Measurements from ENCODE around the gene TMEM255A.
A peak's percentile ranks its signal among the peaks of the same experiment; 100 is the strongest.
"Not testable (repeated sequence)": the region's sequence is repeated elsewhere in the genome, so short reads cannot be mapped to it uniquely, and the experiment has no call there.

TMEM255A gene

DNA sequence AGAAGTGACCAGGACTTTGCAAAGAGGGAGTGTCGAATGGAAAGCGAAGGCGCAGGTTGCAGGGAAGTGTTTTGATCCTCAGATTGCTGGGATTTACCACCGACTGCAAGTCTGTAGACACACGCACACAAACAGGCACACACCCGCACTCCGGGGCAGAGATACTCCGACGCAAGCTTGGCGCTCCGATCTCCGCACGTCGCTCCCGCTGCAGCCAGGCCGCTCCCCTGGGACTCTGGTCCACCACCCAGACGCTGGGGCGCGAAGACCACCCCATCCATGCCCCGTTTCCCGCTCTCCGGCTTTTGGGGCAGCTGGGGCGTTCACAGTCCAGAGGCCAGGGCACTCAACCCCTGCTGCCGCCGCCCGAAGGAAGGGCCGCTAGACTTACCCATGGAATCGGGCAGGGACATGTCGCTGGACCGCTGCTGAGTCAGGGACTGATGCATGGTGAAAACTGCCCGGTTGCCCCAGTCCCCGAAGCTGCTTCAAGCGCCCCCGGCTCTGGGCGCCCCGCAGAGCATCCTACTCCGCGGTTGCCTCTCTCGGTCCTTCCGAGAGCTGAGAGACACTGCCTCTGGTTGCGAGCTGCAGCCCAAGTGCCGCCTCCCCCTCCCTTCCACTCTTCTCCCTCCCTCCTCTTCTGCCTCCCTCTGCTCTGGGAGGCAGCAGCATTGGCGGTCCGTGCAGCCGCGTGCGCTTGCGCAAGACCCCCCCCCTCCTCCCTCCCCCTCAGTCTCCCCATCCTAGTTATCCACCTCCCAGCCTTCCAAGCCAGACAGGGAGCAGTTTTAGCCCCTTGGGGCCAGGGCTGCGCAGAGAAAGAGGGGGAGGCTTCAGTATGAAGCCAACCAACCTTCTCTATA is at the start of gene TMEM255A:
TSS of gene TMEM255A (minus strand) at position 601 of the 866 bp plus-strand sequence. CDS start at position 449, 152 bp downstream.
- no peak within 1 kb of the TSS for H3K4me3 ChIP-seq (ENCODE audit: low read depth, low read length)
- TF ChIP-seq, protein P1, sequence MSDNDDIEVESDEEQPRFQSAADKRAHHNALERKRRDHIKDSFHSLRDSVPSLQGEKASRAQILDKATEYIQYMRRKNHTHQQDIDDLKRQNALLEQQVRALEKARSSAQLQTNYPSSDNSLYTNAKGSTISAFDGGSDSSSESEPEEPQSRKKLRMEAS (IDR thresholded peaks at IDR 0.05; ENCODE audit: low read depth, low read length) = no peak
- TF ChIP-seq, protein P2, sequence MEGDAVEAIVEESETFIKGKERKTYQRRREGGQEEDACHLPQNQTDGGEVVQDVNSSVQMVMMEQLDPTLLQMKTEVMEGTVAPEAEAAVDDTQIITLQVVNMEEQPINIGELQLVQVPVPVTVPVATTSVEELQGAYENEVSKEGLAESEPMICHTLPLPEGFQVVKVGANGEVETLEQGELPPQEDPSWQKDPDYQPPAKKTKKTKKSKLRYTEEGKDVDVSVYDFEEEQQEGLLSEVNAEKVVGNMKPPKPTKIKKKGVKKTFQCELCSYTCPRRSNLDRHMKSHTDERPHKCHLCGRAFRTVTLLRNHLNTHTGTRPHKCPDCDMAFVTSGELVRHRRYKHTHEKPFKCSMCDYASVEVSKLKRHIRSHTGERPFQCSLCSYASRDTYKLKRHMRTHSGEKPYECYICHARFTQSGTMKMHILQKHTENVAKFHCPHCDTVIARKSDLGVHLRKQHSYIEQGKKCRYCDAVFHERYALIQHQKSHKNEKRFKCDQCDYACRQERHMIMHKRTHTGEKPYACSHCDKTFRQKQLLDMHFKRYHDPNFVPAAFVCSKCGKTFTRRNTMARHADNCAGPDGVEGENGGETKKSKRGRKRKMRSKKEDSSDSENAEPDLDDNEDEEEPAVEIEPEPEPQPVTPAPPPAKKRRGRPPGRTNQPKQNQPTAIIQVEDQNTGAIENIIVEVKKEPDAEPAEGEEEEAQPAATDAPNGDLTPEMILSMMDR (IDR thresholded peaks at IDR 0.05; ENCODE audit: low read depth, low read length) = no peak
- no peak for TF ChIP-seq MYC (IDR thresholded peaks at IDR 0.05; ENCODE audit: low read depth, low read length)
- TF ChIP-seq POLR2A (IDR thresholded peaks at IDR 0.05; ENCODE audit: extremely low read depth, insufficient read length) = no peak
- peak; percentile 54 for DNase-seq (ENCODE audit: low read depth)

DNA sequence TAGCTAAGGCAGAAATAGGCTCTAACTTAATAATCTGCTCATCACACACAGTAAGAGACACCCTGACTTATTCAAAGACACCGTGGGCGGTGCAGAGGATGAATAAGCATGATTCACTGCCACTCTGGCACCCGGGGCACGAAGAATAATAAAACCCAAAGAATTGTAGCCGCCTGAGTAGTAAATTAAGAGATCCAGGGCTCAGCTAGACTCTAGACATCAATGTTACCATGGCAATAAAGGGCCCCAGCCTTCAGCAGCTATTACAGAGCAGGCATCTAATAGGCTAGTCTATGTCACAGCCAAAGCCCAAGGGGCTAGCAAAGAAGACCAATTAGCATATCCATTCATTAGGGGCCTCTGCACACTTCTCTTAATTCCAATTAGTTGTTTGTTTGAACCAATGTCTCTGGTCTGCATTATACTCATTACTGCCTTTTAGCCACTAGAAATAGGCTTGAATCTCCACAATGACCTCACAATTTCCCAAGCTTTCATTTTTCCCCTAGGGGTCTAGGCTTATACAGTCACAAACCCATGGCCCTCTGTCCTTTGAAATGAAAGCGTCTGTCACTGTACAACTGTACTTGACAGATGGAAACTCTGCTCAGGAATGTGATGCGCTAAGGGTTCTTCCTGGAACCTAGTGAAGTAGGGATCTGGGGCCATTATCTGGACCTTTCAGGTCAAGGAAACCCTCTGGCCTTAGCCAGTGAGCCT is 47.6 kb upstream of the TMEM255A start:
- no peak for DNase-seq (ENCODE audit: low read depth)
- H3K4me3 ChIP-seq (ENCODE audit: low read depth, low read length) = no peak overlapping the region
- no peak for TF ChIP-seq POLR2A (IDR thresholded peaks at IDR 0.05; ENCODE audit: extremely low read depth, insufficient read length)
- no peak for TF ChIP-seq MYC (IDR thresholded peaks at IDR 0.05; ENCODE audit: low read depth, low read length)
- TF ChIP-seq, protein P2 (IDR thresholded peaks at IDR 0.05; ENCODE audit: low read depth, low read length) = no peak
- TF ChIP-seq, protein P1 (IDR thresholded peaks at IDR 0.05; ENCODE audit: low read depth, low read length) = no peak

DNA sequence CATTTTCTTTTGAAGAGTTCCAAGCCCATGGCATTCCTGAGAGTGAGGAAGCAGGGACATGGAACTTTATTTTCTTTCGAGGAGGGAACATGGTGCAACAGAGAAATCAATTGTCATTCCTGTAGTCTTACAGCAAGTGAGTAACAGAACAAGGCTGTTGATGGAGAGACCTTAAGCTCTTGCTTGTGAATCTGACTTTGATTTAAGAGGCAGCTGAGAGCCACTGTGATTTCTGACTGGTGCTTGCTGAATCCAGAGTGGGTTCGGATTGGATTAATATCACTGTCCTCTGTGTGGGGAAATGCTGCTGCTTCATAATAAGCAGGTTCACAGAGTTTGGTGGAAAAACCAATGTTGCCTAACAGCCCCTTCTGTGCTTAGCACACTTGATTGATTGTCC is 45.9 kb upstream of the TMEM255A start:
- no peak for DNase-seq (ENCODE audit: low read depth)
- TF ChIP-seq MYC (IDR thresholded peaks at IDR 0.05; ENCODE audit: low read depth, low read length) = no peak
- TF ChIP-seq, protein P2 (IDR thresholded peaks at IDR 0.05; ENCODE audit: low read depth, low read length) = no peak
- TF ChIP-seq, protein P1 (IDR thresholded peaks at IDR 0.05; ENCODE audit: low read depth, low read length) = no peak
- no peak for TF ChIP-seq POLR2A (IDR thresholded peaks at IDR 0.05; ENCODE audit: extremely low read depth, insufficient read length)

DNA sequence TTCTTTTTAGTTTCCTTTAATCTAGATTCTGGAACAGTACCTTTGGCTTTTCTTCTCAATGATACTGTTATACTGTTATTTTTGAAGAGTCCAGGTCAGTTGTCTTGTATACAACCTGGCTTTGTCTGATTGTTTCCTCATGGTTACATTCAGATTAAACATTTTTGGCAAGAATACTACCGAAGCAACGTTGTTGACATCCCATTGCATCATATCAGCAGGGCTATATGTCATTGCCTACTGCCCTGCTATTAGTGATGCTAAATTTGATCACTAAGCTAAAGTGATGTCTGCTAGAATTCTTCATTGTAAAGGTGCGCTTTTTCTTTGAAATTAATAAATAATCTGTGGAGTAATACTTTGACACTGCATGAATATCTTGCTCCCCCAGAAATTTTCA is 44.8 kb upstream of the TMEM255A start:
- no peak for DNase-seq (ENCODE audit: low read depth)
- H3K4me3 ChIP-seq (ENCODE audit: low read depth, low read length) = no peak overlapping the region
- TF ChIP-seq, protein P1 (IDR thresholded peaks at IDR 0.05; ENCODE audit: low read depth, low read length) = no peak
- TF ChIP-seq, protein P2 (IDR thresholded peaks at IDR 0.05; ENCODE audit: low read depth, low read length) = no peak
- TF ChIP-seq POLR2A (IDR thresholded peaks at IDR 0.05; ENCODE audit: extremely low read depth, insufficient read length) (no peak), MYC (IDR thresholded peaks at IDR 0.05; ENCODE audit: low read depth, low read length) (no peak)

More for the DNA sequence above, 45.9 kb upstream of the TMEM255A start:
- no peak overlapping the region for H3K4me3 ChIP-seq (ENCODE audit: low read depth, low read length)

DNA sequence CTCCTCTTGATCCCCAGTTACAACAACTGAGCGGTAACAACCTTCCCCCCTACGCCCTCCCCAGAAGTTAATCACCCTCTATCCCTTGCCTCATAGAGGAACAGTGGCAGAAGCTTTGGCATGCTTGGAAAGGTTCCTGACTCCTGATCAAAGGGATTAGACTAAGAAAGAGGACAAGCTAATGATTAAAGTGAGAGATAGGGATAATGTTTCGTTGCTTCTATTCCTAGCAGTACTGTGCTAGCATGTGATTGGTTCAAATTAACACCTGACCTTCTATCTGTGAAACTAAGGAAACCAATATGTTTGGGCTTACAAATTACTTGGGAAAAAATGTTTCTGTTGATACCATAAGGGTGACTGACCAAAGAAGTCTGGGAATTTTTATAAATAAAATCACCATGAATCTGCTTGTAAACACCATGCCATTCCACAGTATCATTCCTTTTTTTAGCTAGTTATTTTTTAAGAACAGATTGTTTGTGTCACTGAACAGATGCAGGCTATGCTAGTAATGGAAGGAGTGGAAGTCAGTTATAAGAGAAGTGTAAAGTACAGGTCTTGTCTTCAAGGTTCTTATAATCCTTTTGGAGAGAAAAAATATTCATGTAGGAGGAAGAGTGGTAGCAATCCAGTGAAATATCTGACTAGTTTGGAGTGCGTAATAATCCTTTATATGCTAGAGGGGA is 39.3 kb upstream of the TMEM255A start:
- no peak for DNase-seq (ENCODE audit: low read depth)
- TF ChIP-seq POLR2A (IDR thresholded peaks at IDR 0.05; ENCODE audit: extremely low read depth, insufficient read length) = no peak
- TF ChIP-seq, protein P1 (IDR thresholded peaks at IDR 0.05; ENCODE audit: low read depth, low read length) = no peak
- no peak overlapping the region for H3K4me3 ChIP-seq (ENCODE audit: low read depth, low read length)

DNA sequence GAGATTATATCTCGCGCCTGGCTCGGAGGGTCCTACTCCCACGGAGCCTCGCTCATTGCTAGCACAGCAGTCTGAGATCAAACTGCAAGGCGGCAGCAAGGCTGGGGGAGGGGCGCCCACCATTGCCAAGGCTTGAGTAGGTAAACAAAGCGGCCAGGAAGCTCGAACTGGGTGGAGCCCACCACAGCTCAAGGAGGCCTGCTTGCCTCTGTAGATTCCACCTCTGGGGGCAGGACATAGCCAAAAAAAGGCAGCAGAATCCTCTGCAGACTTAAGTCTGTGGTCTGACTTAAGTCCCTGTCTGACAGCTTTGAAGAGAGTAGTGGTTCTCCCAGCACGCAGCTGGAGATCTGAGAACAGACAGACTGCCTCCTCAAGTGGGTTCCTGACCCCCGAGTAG is 33.3 kb upstream of the TMEM255A start:
- H3K4me3 ChIP-seq (ENCODE audit: low read depth, low read length); DNase-seq (ENCODE audit: low read depth): not testable (repeated sequence)

Data from NB4 (cell line).